Activated naive CD4-positive, alpha-beta T cell treated with anti-CD3 and anti-CD28 coated beads, Interleukin-2, amount 50 U/mL, for 16 hours (primary cell): ENCODE measurements around the gene NECTIN1.

Source experiments
- DNase-seq: peaks from one replicate; pipeline ENCODE4 v3.0.0-alpha.2; 2020

The NECTIN1 gene

DNA sequence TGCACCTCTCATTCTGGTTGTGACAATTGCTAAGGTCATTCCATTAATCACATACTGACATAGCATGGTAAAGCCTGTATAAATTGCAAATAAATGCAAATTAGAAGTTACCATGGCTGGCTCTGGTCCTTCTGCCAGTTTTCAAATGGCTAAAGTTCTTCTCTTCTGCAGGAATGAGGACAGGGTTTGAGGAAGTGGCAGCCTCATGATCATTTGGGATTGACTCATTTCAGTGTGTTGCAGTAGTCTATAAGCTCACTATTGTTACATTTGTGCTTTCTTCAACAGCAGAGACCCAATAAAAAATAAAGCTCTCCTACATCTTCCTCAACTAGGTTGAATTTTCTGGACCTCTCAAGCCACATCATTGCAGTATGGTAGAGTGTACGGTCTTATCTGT, 60.3 kb downstream of the NECTIN1 start:
- DNase-seq = no peak

DNA sequence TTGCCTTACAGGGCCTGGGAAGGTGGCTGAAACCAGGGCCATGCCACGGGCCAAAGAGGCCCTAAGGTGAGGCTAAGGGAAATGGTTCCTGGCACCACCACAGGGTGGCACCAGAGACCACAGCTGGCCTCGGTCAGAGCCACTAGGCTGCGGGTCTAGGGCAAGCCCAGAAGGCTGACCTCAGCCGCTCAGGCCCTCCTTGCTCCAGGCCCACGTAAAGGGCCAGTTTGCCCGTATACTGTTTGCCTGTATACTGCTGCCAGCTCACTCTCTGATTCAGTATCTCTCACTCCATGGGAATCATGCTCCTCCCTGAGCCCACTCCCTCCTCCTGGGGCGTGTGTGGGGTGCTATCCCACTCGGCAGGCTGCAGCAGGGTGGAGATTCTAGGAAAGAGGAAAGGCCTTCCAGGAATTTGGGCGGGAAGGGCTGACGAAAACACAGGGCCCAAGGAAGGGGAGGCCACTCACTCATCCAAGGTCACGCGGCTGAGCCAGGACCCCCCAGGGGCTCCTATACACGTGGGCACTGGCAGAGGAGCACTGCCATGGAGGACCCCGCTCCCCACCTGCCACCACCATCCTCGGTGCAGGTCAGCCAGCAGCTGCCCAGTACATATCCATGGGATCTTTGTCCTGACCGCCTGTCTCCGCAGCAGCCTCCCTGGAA, 62.4 kb downstream of the NECTIN1 start:
- DNase-seq = peak; percentile 59

DNA sequence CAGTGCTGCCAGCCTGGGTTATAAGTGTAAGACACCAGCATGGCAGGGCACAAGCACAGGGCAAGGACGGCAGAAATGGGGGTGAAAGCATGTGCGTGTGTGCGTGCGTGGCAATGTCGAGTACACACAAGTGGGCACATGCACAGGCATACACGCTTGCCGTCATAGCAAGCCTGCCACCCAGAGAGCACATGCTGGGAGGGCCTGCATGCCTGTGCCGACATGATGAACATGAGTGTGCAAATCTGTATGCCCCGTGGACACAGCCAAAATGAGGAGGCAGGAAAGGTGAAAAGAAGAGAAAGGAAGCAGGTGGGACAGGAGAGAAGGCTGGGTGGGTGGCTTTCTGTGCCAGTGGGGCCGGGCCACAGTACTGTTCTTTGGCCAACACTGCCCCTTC, 62.9 kb downstream of the NECTIN1 start:
- DNase-seq = no peak

DNA sequence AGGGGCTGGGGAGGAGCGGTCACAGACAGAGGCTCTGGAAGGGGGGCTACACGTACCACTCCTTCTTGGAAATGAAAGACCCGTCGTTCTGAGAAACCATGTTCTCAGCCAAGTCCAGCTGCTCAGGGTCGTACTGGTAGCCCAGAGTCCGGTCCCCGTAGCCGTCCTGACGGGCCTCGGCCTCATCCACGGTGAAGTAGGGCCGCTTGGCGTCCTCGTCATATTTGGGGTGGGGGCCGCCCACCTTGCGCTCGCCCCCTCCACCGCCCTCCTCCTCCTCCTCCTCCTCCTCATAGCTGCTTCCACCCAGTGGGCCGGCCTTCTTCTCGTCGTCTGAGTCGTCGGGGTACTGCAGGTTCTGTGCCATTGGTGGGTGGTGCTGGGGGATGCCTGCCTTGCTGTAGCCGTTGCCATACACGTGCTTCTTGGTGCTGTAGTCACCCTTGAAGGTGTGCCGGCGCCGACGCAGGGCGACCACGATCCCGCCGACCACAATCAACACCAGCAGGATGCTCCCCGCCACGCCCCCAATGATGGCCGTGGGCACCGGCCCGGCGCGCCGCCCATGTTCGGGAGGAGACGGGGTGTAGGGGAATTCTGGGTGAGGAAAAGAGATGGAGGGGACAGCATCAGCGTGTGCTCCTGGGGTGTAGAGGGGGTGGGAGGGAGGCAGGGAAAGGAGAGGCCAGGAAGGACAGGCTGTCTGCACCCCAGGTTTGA, 64.1 kb downstream of the NECTIN1 start:
- DNase-seq = no peak

DNA sequence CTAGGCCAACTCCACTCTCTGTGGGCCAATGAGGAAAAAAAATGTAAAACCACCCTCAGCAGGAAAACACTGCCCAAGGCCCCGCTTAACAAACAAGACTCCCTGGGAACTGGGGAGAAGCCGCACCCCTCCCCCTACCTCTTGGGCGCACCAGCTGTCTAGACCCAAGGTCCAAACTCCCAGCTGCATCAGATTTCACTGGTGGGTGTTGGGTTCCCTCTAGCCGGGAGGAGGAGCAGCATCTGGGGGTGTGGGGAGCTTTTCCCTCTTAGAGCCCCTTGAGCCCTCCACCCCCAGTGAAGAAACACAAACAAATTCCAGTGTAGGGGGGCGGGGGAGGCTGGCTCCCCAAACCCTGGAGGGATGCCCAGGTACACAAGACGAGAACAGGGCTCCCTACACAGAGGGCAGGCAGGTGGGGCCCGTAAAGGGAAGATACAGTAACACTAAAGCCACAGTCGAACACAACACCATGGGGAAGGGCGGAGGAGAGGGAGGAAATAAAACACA, 64.9 kb downstream of the NECTIN1 start:
- DNase-seq = no peak

DNA sequence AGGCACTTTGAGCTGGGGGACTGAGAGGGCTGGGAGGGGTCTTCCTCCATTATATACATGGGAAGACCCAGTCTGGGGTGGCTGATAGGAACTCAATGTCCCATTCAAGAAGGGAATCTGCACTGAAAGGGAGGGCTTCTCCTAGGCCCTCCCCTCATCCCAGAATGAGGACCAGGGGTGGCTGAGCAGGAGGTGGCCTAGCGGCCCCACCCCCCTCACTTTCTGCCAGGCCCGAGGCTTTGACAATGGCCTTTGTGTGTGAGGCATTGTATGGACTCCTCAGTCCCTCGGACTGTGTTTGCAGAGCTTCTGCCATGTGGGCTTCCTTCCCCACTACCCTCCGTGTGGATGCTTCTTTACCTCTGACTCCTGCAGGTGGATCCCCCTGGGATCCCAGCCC, 65.7 kb downstream of the NECTIN1 start:
- no peak for DNase-seq

DNA sequence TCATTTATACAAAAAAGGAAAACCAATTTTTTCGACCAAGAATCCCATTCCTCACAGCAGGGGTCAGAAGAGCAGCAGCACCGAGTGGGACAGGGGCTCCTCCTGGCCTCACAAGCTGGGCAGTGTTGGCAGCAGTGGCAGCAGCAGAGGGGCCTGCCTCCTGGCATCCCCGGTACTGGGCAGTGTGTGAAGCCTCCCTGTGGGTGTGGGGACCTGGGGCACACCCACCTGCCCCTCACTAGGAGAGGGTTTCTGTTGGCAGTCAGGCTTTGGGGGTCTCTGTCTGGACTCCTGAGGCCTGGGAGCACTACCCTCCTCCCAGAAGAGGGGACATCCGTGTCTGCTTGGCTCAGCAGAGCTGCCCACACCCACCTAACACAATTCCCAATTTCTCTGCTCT, 67.8 kb downstream of the NECTIN1 start:
- DNase-seq = no peak

DNA sequence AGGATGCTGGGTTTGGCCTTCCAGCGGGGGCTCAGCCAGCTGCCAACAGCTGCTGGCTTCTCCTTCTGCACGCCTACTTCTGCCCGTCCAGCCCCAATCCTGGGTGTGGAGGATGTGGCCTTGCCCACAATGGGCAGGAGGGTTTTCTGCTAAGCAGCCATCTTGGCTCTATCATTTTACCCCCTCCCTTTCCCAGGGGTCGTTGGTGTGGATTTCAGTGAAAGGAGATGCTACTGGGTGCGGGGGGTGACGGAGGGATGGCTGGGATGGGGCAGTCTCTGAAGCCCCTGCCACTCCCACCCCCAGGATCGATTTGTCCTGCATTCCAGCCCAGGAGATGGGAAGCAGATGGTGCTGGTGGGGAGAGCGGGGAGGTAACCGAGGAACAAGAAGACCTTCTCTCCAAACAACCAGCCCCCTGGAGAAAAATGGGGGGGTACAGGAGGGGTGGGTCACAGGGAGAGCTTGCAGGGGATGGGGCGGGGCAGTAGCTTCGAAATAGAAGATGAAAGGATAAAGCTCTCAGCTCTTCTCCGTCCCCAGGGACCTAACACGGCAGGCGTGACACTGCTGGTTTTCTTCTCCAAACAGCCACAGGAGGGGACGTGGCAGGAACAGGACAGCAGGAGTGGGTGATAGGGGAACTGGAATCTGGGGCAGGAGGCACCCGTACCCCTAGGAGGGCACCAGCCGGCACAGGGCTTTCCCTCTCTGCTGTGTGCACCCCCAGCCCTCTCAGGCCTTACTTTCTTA, 68.9 kb downstream of the NECTIN1 start:
- DNase-seq = no peak

DNA sequence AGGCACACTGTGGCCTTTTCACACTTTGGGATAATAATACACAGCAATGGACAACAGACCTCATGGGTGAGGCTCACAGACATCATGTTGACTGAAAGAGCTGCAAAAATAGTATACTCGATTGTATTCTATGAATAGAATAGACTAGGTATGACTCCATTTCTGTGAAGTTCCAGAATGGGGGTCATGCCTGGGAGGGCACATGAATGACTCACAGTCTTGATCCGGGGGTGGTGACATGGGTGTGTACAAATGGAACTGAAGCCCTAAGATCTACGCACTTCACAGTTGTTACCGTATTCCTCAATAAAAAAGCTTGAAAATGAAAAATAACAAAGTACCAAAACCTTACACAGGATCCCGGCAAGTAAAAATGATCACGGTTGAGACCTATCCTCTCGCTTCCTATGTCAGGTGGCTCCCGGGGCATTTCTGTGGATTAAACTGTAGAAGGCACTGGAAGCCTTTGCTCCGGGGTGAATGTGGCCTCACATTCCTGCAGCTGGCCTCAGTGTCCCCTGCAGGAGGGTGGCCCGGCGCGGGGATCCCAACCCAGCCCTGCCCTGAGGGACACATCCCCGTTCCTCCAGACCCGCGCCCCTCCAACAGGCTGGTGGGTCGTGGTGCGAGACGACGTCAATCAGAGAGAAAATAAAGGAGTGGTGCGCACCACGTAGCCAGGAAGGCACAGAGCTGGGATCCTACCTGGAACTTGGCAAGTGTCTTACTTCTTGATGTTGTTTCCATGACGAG, 75.9 kb downstream of the NECTIN1 start:
- DNase-seq = no peak

DNA sequence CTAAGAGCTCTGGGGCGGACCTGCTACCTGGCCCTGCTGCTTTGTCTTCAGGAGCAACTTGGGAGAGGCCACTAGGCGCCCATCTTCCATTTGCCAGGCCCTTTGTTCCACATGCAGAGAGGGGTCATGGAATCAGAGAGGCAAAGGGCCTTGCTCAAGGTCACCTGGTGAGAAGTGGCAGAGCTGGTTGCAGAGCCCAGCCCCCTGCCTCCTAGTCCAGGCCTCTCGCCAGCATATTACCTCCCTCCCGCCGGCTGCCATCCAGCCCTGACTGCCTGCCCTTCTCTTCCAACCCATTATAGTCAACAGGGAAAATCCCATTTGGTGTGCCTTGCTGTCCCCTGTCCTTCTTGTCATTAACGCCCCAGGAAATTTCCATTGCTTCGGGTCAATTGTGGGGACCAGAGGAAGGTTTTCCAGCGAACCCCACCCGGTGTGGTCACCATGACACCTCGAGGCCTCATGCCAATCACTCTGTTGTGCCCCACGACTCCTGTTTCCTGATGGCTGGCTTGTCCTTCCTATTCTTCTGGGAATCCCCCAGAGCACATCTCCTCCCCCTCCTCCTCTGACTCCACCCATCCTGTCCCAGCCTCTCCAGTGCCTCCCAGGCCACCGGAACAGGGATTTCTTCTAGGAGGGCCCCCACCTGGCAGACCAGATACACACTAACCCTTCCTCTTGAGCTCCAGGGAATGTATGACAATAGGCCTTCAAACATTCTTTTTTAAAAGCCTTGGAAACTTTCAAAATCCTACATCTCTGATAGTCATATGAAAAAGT, 77.0 kb downstream of the NECTIN1 start:
- no peak for DNase-seq

DNA sequence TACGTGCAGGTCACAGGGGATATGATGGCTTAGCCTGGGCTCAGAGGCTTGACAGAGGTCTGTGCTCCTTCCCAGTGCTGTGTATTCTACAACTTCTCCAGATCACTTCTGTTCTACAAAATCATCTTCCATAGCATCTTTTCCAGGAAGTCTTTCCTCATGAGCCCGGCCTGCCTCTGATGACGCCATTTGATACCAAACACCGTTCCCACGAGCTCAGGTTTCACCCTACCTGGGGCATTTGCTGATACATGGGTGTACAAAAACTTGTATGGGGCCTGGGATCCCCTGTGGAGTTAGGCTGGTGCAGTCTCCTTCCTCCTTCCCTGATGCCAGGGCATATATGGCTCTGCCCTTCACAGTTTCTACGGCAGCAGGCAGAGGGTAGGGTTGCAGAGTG, 78.7 kb downstream of the NECTIN1 start:
- no peak for DNase-seq

DNA sequence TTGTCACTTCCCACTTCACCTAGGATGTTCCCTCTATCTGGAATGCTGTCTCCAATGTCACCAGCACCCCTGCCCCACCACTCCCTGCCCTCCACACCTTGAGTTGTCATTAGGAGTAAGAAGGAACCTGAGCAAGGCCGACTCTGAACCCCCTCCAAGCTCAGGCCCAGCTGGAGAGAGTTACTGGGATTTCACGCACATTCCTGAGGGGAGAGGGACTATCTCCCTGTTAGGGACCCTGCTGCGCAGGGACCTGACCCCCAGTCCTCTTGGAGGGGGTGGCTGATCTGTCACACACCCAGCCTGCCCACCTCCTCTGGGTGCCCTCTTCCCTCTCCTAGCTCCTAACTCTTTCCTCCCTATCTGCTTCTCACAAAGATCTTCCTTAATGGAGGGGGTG, 81.7 kb downstream of the NECTIN1 start:
- DNase-seq = no peak

DNA sequence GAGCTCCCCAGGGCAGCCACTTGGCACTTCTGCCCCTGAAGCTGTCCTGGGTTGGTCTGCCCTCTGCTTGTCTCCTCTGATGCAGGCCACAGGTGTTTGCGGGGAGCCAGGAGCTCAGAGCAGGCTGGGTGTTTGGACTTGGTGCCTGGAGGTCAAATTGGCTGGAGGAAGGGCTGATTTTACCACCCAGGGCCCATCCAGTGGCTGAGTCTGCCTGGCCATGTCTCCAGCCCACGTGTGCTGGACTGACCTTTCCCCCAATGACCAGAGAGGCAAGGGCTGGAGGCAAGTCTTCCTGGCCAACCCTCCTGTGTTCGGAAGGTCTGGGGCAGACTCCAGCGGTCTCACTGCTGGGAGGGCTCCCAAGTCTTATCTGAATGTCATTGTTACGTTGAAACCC, 84.0 kb downstream of the NECTIN1 start:
- no peak for DNase-seq

DNA sequence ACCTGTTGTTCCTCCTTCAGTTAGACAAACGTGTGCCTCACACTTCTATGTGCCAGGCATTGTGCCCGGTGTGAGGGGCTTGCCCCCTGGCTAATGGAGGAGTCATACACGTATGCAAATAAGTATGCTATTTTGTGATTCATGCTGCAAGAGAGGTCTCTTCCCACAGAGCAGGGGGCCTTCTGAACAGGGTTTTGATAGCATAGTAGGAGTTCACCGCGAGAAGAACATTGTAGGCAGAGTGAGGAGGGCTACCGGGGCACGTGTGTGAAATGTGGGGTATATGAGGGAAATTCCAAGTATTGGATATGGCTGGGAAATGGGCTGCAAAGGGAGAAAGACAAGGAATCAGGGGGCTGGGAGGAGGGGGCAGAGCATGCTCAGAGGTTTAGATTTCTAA, 84.5 kb downstream of the NECTIN1 start:
- no peak for DNase-seq

DNA sequence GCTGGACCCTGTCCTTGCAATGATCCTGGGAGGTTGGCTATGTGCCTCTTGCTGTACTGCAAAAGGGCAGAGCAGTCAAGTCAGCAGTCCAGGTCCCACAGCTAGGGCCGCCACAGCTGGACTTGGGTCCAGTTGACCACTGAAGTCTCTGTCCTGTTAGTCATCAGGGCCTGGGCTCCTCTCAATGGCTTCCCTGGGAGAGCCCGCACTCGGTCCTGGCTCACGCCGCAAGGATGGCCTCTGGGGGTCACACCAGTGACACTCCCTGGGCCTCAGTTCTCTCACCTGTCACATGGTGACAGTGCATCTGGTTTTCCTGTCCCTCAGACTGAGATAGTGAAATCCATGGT, 85.1 kb downstream of the NECTIN1 start:
- DNase-seq = no peak

DNA sequence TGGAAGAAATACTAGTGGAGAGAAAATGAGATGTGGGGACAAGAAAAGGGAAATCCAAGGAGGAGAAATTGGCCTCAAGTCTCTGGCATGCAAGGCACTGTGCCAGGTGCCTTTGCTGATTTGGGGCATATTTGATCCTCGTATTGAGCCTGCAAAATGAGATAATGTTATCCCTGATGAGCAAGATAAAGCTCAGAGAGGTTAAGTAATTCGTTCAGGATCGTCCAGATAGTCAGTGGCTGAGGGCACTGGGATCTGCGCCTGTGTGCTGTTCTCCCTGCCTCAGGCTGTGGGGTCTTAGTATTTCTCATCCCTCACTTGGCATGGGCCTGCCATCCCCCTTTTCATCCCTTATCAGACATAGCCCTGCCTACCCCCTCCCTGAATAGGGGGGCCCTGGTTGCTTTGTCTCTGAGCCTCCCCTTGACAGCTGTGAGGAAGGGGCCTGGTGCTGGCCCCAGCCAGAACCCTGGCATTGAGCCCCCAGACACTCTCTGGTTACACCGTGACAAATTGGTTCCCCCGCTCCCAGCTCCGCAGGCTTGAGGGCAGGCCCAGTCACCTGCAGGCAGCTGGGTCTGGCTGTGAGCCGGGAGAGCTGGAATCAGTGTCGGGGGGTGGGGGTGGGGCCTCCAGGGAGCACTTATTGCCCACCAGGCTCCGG, 85.7 kb downstream of the NECTIN1 start:
- no peak for DNase-seq

DNA sequence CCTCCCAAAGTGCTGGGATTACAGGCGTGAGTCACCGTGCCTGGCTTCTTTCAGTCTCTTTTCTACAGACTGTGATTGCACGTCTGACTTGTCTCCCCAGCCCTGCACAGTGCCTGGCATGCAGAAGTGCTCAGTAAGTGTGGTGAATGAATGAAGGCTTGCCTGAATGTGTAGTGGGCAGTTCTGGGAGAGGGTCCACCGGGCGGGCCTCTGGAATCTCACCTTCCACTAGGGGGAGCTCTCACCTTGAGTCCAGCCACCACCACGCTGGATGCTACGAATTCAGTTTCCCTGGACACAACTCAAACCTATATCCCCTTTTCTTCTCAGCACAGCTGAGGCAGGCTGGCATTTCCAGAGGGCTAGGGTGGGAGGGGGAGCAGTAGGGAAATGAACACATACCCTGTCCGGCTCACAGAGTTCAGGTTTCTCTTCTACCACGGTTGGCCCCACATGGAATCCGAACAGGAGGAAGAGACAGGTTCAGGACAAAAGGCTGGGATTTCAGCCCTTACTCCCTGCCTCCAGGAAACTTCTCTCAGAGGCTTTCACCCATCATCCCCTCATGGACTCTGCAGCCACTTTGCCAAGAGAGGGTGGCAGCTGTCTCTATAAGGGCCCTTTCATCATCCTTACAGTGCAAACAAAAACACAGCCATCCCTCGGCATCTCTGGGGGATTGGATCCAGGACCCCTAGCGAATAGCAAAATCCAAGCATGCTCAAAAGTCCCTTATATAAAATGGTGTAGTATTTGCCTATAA, 86.8 kb downstream of the NECTIN1 start:
- no peak for DNase-seq

DNA sequence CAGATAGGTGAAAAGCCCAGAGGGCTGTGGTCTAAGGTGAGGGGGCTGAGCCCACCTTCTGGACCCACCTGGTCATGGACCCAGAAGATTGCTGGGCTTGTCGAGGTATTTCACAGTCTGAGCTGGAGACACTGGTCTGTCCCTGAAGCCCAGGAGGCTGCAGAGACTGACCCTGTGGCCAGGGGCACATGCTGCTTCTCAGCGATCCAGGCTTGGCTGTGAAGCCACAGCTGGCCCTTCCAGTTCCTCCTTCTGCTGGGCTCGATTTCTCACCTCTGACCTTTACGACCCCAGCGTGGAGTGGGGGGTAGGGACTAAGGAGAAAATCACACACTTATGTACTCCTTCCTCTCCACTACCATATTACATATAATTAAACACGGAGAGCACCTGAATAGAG, 88.5 kb downstream of the NECTIN1 start:
- no peak for DNase-seq

DNA sequence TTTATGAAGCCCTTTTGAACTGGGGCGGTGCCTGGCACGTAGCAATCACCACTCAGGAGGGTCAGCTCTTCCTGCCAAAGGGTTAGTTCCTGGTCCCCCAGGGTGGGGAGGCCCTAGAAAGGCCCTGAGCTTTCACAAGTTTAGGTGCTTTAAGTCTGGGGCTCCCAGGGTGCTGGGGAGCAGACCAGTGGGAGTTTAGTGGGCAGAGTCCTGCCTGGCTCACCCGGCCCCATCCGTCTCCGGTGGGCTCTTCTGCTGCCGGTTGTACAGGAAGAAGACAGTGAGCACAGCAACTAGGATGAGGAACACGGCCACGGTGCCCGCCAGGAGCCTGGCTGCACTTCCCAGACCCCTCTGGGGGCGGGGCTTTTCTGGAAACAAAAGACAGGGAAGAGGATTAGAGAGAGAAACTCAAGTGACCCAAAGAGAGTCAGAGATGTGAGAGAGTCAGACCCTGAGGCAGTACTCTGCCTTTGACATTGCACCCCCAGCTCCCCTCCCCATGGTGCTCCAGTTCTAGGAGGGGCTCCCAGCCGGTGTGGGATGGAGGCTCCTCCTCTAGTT, 89.3 kb downstream of the NECTIN1 start:
- DNase-seq = no peak

DNA sequence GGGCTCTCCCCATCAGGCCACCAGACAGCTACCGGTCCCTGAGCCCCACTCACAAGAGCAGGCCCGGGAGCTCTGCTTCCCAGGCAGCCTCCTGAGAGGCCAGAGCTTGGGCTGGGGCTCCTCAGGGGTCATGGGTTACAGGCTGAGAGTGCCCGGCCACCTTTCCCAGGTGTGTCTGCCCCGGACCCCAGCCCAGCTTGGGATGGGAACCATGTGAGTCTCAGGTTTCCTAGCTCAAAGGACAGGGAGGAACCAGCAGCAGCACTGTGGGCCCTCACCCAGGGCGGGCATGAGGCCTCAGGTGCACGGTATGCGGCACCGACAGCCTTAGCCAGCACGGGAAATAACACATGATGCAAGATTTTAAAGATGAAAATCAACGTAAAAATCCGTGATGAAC, 90.1 kb downstream of the NECTIN1 start:
- DNase-seq = no peak

DNA sequence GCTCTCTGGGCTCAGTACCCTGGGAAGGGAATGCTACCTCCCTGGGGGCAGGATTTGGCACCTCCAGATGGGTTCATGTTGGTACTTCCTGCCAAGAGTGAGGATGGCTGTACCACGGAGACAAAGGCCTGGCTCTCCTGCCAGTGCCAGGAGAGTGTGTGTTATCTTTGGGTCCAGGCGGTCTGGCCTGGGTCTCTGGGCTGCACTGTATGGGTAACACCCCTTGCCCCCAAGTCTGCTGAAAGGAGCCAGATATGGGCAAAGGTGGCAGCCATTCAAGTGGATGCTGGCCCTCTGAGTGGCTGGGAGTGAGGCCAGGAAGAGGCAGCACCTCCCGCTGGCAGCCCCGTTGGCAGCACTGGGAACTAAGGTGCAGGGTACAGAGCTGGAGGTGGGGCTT, 91.5 kb downstream of the NECTIN1 start:
- no peak for DNase-seq
